ENCODE measurements around the gene ZNF407. TPM values are rescaled to one million over a fixed set of nuclear protein-coding genes. Genes with fewer than 3 reads are reported as not detected.

The ZNF407 gene
- total RNA-seq, 2 donors from 2014 or later, result 13.4 to 14.1 TPM

DNA sequence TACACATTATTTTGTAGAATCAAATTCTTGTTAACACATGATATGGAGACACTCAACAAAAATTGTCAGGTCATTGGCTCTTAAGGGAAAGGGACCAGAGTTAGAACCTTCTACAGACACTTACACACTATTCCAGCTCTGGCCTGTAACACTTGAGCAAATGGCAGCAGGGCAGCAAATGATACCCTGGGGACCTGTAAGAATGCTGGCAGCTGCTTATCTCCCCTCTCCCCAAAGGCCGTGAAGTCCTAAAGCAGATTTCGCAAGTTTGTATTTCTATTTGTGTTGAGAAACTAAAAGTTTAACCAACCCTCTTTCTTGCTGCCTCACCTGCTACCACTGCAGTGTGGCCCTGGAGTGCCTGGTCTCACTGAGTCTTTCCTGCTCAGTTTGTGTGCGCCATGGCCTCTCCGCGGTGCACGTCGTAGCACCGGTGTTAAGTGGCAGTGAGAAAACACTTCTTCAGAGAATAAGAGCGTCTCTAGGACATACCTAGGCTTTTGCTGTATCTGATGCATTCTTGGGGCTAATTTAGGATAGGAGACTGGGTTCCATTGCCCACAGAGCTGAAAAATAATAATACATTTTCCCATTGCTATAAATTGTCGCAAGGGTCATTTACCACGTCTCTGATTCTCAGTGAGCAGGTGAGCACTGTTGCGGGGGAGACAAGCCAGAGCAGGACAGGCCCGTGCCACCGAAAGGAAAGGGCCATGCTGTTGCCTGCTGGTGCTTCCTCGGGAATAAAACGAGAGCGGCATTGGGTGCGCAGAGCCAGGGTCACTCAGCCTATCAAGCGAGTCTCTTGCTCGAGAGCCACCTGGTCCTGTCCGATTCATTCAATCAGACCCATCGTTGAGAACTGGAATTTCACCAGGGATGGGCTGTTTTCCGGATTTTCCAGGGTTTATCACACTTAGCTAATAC lies 406.4 kb downstream of the ZNF407 start:
- no peak for DNase-seq (ENCODE audit: low spot score)

DNA sequence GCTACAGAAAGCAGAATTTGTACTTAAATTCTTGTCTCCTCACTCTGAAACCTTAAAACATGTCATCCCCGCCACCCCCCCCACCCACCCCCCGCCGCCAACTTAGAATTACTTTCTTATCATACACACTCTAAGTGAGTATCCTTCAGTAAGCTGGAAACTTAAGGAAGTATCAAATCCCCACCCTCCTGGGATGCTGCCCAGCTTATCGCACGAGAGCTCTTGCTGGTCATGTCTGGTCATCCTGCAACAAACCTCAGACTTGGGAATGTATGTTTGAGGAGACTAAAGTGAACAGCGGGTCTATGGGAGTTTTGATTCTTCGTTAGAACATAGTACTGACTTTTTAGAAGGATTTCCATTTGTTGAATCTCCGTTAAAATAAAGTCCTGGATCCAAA lies 408.0 kb downstream of the ZNF407 start:
- intact Hi-C loops (cut with DNase I), result no loop called here
- DNase-seq (ENCODE audit: low spot score), result no peak

More for the DNA sequence above, 406.4 kb downstream of the ZNF407 start:
- intact Hi-C loops (cut with DNase I), result no loop called here

DNA sequence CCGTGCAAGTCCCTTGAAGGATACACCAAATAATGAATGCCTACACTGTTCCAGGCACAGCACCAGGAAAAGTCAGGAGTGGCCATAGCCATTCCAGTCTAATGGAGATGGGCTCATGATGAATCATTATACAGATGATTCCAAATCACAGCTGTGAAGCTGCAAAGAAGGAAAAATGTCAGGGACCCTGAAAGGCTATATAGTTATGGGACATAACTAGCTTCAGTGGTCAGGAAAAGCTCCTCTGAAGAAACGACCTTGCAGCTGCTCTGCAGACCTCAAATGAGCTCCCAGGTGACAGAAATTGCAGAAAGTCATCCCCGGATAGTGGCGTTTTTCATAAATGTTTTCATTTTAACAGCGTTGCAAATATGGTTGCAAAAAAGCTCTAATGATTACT lies 410.5 kb downstream of the ZNF407 start:
- DNase-seq (ENCODE audit: low spot score), result no peak
- intact Hi-C loops (cut with DNase I), result no loop called here

DNA sequence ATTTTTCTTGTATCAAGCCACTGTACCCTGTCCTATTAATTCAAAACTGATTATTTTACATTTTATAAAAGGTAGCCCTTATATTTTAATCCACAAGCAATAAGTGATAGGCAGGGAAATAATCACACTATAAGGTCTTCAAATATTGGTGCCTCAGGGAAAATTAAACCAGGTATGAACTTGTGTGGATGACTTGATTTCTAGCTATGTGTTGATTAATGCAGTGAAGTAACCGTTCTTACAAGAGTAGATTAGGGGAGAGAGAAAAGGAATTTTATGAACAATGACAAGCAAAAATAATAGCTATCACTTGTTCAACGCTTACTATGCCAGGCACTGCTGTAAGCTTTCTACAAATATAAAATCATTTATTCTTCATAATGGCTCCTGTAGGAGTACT lies 411.6 kb downstream of the ZNF407 start:
- intact Hi-C loops (cut with DNase I), result no loop called here
- no peak for DNase-seq (ENCODE audit: low spot score)

DNA sequence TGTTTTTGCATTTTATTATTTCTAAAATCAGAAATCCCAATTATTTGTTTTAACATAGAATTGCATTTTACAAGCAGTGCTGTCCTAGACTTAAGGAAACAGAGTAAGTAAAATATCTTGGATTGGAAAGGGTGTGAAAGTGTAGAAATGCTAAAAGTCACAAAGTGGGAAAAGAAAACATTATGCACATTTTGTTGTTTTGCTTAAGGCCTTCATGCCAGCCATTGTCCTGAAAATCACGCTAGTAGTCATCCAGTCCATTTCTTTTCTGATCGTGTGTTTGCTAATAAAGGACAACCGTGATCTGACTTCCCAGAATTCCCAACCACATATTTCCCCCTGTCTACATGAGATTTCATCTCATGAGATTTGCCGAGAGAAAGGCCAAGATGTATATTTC lies 412.2 kb downstream of the ZNF407 start:
- intact Hi-C loops (cut with DNase I), result no loop called here
- no peak for DNase-seq (ENCODE audit: low spot score)

DNA sequence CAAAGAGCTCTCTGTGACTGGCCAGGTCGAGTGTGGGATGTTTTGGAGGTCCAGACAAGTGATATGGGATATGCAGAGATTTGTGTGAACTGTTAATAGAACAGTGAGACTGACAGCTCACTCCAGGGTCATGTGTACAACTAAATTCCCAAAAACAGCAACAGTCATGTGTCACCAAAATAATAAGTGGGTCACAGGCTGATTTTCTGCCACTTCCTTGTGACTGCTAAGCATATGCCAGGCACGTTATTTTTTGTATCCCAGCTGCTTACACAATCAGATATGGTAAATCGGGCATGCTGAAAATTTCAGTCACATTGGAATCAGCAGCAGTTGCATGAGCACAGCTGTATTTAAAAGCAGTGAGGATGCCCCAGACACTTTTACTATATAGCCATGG lies 412.6 kb downstream of the ZNF407 start:
- DNase-seq (ENCODE audit: low spot score), result no peak
- intact Hi-C loops (cut with DNase I), result no loop called here

DNA sequence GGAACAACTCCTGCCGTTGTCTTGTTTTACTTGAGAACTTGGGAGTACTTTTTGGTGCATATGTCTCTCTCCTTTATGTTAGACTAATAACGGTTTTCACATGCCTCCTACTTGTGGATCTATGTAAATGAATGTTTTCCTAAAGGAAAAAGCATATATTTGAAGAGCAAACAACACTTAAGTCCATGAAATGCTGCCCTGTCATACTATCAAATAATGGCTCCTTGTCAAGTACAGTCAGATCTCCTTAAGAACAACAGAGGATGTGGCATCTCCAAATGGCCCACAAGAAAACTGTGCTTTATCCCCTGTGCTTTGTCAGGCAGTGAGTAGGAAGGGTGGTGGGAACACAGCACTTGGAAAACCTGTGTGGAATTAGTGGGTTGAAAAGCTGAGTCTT lies 413.0 kb downstream of the ZNF407 start:
- DNase-seq (ENCODE audit: low spot score), result no peak
- intact Hi-C loops (cut with DNase I), result no loop called here

DNA sequence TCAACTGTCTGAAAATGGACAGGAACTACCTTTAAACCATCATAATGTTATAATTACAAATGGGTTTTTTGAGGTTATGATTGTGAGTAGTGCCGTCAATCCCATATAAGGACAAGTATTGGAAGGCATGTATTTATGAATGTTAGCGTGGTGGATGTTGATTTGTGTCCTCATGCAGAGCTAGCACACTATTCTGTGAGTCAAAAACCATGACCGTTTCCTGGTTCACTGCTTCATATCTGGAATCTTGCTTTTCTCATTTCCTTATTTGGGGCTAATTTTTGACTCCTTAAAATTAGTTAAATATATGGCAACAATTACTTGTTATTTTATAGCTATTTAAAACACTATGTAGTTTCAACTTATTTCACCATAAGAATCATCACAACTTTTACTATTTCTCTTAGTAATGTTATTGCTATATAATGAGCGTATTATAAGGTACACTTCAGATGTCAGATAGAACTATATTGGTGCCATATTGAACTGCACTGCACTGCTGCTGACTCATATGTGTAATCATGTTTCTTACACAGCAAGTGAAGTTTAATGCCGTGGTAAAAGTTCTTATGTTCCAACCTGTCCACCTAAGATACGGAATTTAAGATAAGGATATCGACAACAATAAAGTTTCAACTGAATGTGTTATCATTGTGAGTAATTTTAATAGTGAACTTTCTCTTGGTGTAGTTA lies 418.5 kb downstream of the ZNF407 start:
- intact Hi-C loops (cut with DNase I), result no loop called here
- no peak for DNase-seq (ENCODE audit: low spot score)

DNA sequence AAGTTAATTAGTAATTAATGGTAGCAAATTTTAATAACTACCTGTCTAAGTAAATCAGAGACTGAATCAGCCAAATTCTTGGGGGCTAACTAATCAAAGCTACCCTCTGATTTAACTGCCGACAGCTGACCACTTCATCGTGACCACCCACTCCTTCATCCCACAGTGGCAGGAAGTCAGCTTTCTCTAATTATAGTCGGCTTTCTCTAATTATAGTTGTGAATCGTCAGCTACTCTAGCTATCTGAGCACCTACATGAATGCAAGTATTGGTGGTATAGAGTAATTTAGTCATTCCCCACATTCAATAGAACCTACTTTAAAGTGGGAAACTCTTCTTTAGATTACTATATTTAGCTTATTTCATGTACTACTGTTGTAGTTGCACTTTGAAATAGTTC lies 425.8 kb downstream of the ZNF407 start:
- intact Hi-C loops (cut with DNase I), result no loop called here
- DNase-seq (ENCODE audit: low spot score), result no peak

DNA sequence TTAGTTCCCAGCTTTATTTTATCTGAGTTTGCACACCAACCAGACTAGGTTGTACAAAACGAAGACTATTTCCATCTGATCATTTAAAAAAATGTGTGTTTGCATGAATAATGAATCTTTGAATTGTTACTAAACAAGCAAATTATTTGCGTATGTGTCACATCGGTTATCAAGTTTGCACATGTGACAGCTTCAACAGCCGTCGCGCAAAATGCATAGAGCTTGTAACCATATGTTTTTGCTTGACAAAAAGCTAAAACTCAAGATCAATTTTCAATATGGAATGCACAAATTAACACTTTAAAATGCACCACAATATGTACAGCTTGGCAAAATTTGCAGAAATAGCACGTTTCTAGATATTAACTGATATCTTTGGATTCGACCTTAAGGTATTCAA lies 427.2 kb downstream of the ZNF407 start:
- intact Hi-C loops (cut with DNase I), result loop anchor here in 1 of 2 donors (5.0 kb wide), 1 partner anchor 198 kb away; no protein-coding TSS in a partner anchor
- DNase-seq (ENCODE audit: low spot score), result no peak

DNA sequence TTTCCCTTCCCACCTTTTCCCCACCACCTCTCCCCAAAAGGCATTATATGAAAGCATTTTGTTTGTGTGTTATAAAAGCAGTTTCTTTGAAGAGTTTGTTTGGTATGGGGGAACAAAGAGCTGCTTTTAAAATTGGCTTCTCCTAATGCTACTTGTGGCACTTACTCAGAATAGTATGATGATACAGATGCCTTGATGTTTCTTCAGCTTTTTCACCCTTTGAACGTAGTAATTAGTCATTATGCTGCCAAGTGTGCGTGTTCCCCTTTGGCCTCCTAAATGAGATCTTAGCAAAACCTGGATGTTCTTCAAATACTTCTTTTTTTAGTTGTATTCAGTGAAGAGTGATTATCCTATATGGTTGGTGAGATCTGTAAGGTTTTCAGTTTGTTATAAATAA lies 427.9 kb downstream of the ZNF407 start:
- intact Hi-C loops (cut with DNase I), result loop anchor here in 1 of 2 donors (5.0 kb wide), 1 partner anchor 198 kb away; no protein-coding TSS in a partner anchor
- no peak for DNase-seq (ENCODE audit: low spot score)

DNA sequence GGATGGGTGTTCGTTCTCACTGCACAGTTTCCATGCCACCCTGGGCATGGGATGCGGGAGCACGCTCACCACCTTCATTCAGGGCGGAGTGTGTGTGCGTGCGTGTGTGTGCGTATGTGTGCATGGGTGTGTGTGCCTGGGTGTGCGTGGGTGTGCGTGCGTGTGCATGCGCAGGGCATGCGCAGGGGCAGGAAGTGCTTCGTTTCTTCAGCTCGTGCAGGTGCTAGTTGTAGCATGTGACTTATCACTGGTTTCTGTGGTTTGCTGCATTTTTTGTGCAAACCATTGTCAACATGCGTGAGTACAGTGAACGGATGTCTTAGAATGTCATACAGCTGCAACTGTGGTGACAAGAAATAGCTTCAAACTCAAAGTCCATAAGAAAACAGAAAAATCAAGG lies 431.8 kb downstream of the ZNF407 start:
- DNase-seq (ENCODE audit: low spot score), result no peak
- intact Hi-C loops (cut with DNase I), result loop anchor here in 1 of 2 donors (5.0 kb wide), 1 partner anchor 202 kb away; no protein-coding TSS in a partner anchor

DNA sequence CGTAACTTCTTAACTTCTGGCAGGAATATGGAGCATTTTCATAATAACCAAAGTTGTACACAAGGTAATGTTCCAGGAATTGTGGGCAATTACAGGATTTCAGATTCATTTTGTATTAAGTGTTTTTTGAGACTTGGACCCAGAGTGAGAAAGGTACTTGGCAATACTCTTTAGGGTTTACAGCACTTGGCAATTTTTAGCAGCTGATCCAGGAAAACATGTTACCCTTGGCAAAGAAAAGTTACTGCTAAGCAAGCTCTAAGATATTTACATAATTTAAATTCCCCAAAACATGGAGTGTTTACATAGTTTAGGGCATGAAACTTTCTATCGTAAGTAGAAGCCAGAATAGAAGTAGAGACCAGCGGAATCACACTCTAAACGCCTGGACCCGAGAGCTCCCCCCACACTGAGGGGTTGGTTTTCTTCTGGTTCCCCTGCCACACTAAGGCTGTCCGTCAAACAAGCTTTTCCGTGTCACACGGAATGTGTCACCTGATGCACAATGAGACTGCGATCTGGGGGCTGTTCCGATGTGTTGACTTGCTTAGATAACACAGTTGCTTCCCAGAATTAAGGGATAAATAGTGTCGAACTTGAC lies 434.1 kb downstream of the ZNF407 start:
- intact Hi-C loops (cut with DNase I), result loop anchor here in 1 of 2 donors (10.0 kb wide), 1 partner anchor 127 kb away; no protein-coding TSS in a partner anchor
- no peak for DNase-seq (ENCODE audit: low spot score)

DNA sequence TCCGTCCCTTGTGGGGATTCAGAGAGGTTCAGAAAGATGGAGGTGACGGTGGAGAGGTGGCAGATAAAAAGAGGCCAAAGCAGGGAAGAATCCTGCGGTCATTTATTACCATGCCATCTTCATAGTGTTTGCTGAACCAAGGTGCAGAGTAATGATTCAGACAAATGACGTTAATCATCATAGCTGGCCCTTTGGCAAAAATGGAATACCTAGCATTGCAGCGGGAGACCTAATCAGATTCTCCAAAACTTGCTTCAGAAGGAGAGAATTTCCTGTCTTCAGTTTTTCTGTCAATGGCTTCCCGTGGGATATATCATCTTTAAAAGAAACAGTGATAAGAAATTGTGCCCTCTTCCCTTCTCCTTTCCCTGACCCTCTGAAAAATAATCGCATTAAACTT lies 435.8 kb downstream of the ZNF407 start:
- no peak for DNase-seq (ENCODE audit: low spot score)
- intact Hi-C loops (cut with DNase I), result loop anchor here in 1 of 2 donors (10.0 kb wide), 1 partner anchor 129 kb away; no protein-coding TSS in a partner anchor

DNA sequence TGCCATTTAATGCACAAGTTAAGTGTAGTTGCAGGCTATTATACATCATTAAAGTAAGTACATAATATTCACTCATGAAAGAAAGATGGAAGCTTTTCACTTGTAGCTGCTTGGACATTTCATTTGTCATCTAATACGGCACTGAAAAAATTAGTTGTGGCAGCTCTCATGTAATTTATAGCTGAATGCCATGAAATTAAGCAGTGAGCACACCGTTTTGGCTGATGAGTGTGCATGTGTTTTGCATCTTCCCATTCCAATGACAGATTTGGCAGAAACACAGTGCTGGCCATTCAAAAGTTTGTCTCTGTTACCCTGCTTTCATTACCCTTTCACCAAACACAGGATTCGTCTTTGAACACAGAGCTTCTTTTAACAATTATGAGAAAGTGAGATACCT lies 437.3 kb downstream of the ZNF407 start:
- DNase-seq (ENCODE audit: low spot score), result no peak
- intact Hi-C loops (cut with DNase I), result loop anchor here in 1 of 2 donors (10.0 kb wide), 1 partner anchor 130 kb away; no protein-coding TSS in a partner anchor

DNA sequence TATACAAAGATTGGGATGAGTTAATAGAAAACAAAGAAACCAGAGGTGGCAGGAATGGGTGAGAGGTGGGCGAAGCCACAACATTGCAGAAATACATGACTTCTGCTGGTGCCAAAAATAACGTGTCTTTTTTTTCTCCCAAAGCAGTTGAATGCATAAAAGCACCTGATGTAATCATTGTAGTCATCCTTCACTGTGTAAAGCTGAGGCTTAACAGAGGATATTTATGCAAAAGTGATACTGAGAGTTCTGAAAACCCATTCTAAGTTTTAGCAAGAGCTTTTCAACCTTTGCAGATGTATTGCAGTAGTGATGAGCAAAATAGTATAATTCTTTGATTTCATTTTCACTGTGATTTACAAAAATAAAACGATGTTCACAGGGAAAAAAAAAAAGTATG lies 438.3 kb downstream of the ZNF407 start:
- no peak for DNase-seq (ENCODE audit: low spot score)
- intact Hi-C loops (cut with DNase I), result loop anchor here in 1 of 2 donors (10.0 kb wide), 1 partner anchor 131 kb away; no protein-coding TSS in a partner anchor

DNA sequence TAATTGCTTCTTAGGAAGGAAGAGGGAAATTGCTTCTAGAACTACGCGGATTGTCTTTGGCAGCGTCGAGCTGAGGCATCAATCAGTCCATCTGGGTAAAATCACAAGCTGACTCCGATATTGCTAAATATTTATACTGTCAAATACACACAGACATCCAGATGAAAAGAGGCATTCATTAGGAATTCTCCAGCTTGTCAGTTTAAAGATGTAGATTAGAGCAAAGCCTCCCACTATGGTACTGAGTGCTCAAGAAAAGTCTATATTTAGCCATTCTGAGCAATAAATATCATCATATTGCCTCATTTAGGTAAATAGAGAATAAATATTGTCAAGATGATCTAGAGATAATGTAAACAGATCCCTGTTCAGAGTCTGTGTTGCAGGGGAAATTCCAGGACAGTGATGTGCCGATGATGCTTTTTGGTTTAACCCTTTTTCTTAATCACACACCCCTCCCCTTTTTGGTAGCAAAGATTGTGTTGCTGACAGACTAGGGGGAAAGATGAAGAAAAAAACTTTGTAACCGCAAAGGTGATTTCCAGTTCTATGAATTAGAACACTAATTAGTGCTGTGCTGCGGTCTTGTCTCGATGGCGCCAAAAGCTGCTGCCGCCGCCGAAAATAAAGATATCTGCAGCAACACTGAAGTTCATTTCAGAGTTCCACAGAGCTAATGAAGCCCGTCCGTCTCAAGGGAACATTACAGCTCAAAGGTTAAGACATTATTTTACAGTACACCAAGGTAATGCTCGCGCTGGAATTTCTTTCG lies 439.4 kb downstream of the ZNF407 start:
- intact Hi-C loops (cut with DNase I), result loop anchor here in 1 of 2 donors (10.0 kb wide), 1 partner anchor 132 kb away; no protein-coding TSS in a partner anchor
- no peak for DNase-seq (ENCODE audit: low spot score)

DNA sequence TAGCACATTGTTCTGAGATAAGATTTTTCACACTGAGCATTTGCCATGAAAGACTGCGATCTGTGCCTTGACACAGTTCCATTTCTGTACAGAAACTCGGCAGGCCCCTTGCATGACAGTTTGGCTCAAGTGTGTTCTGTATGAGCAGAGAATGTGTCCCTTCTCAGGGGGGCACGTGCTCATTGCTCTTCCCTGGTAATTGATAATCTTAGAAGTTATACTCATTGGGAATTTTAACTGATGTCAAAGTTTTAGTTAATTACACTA lies 440.0 kb downstream of the ZNF407 start:
- no peak for DNase-seq (ENCODE audit: low spot score)
- intact Hi-C loops (cut with DNase I), result loop anchor here in 1 of 2 donors (10.0 kb wide), 1 partner anchor 133 kb away; no protein-coding TSS in a partner anchor

DNA sequence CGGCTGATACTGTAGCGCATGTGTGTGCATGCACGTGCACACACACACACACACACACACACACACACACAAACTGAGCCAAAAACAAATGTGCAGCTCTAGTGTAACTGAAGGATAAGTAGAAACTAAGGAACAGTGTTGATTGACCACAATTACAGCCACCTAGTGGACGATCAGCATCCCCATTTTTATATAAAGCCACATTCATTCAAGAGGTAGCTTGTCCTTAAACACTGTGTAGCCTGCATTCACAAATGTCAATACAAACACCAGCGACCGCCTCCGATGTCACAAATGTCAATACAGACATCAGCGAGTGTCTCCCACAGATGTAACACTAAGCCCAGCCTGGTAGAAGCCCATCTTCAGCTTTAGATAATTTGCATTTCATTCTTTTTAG lies 443.9 kb downstream of the ZNF407 start:
- DNase-seq (ENCODE audit: low spot score), result no peak
- intact Hi-C loops (cut with DNase I), result no loop called here

All from posterior vena cava (tissue), 2 donors.